NCI-H1092 (cell line): ENCODE data around the gene FATE1.
"Not testable (repeated sequence)": the region's sequence is repeated elsewhere in the genome, so short reads cannot be mapped to it uniquely, and the experiment has no call there.

Experiments
- DNase-seq: peaks from one replicate; lab custom pipeline; 2025; lab: John Stamatoyannopoulos, UW

The FATE1 gene, protein sequence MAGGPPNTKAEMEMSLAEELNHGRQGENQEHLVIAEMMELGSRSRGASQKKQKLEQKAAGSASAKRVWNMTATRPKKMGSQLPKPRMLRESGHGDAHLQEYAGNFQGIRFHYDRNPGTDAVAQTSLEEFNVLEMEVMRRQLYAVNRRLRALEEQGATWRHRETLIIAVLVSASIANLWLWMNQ

GRCh38 chrX:151715752-151716151 is at the start of gene FATE1:
Gene FATE1, plus strand, starts transcription at chrX:151716035. Its CDS starts 85 bp downstream, at chrX:151716120.
- DNase-seq: no peak

DNA sequence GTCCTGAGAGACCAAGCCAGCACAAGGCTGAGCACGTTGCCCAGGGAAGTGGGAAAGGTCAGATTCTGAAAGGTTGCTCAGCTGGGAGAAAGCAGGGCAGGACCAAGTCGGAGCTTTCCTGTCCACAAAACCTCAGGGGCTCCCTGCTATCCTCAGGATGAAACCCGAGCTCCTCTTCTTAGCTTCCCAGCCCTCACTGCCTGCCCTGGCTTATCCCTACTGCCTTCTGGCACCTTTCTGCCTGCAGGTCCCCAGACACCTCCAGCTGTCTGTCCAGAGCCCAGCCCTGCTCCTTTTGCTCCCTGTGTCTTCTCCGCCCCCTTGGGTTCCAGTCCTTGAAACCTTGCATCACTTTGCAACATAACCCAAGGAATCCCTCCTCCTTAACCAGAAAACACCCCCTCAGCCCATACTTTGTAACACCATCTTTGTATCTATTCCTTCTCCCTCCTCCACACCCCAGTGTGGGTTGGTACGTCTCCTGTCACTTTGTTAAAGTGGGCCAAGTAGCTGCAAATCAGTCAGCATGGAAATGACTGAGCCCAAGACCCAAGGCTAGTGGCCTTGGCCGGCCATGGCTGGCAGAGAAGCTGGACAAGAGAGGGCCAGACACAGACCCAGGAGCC is 40.6 kb upstream of the FATE1 start:
- DNase-seq: no peak

- no peak for DNase-seq
Measured at GRCh38 chrX:151676196-151676595, 39.6 kb upstream of the FATE1 start.

DNA sequence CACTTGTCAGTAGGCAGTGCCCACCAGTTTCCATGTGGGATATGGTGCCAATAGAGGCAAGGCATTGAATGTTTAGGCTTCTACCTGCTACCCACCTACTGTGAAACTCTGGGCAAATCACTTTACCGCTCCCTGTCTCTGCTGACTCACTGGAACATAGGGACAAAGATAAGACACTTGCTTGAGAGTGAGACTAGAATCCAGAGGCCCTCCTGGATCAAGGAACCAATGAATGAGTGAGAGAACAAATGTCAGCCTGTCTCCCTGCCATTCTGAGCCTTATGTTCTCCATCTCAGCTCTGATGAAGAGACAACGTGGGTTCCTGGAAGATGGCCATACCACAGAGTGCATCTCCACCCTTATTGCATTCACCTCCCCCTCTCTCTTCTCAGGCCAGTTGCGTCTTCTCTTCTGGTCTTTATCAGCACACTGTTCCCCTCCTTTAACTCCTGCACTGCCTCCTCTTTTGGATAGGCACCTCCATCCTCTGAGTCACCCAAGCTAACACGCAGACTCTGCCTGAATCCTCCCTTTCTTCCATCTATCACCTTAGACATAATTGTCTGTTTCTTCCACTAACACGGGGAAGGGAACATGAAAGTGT is 35.9 kb upstream of the FATE1 start:
- no peak for DNase-seq

DNA sequence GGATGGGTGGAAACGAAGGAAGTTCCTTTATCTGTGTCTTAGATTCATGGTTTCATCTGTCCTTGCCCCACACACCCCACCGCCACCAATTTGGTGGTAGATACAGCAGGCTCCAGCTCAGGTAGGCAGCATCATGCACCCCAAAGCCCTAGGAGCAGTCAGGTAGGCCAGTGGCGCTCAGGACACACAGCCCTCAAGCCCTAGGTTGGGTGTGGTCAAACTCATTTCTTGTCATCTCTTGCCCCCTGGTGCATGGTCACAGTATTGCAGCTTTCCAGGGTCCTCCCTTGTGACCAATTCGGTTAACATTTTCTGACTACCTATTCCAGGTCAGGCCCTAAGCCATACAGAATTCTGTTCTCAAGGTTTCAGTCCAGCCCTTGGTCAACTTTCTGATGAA is 35.0 kb upstream of the FATE1 start:
- DNase-seq: peak; percentile 24

- DNase-seq: no peak
Measured at GRCh38 chrX:151687635-151688034, 28.2 kb upstream of the FATE1 start.

GRCh38 chrX:151688695-151689094 is 27.1 kb upstream of the FATE1 start:
- DNase-seq: no peak

DNA sequence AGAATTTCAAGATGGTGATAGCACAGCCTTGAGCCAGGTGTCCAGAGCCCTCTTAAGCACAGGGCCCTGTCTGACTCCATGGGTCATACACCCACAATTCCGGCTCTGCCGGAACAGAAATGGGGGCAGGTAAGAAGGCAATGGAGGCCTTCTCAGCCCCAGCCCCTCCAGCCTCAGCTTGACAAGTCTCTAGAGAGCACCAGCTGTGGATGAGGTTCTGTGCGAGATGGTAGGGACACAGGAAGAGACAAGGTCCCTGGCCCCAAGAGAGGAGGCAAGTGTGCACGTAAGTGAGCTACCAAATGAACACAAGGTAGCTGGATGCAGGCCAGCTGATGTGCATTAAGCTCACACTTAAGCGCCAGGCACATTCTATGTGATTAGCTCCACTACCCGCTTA is 23.0 kb upstream of the FATE1 start:
- DNase-seq: no peak

DNA sequence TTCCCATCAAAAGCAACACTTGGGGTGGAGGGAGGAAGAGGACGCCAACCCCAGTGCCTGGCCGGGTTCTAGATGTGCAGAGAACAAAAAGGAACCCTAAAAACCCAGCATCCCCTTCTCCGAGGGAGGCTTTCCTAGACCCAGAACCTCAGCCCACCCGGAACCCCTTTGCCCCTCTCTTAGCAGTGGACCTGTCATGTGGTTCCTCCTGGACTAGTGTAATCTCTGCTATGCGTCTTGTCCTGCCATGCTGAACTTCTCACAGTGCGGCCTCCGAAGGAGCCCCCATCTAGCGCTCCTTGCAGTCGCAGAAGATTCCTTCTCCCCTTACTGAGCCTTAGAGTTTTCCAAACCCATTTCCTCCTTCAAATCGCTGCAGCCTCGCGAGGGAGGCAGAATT is 21.7 kb upstream of the FATE1 start:
- no peak for DNase-seq

GRCh38 chrX:151694661-151695582 is 20.9 kb upstream of the FATE1 start, which contains the start of gene PRRG3:
Gene PRRG3, plus strand, starts transcription at chrX:151695458. Its CDS starts 3,357 bp downstream, at chrX:151698815.
- no peak for DNase-seq

GRCh38 chrX:151695583-151696340 is 20.1 kb upstream of the FATE1 start:
- DNase-seq: no peak

DNA sequence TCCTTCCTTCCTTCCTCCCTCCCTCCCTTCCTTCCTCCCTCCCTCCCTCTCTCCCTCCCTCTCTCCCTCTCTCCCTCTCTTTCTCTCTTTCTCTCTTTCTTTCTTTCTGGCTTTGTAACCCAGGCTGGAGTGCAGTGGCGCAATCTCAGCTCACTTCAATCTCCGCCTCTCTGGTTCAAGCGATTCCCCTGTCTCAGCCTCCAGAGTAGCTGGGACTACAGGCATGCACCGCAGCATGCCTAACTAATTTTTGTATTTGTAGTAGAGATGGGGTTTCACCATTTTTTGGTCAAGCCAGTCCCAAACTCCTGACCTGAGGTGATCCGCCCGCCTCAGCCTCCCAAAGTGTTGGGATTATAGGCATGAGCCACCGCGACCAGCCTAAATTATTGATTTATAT is 18.8 kb upstream of the FATE1 start:
- not testable (repeated sequence) for DNase-seq

- DNase-seq: no peak
Measured at GRCh38 chrX:151697522-151697921, 18.3 kb upstream of the FATE1 start.

- DNase-seq: no peak
Measured at GRCh38 chrX:151698485-151698884, 17.4 kb upstream of the FATE1 start.

DNA sequence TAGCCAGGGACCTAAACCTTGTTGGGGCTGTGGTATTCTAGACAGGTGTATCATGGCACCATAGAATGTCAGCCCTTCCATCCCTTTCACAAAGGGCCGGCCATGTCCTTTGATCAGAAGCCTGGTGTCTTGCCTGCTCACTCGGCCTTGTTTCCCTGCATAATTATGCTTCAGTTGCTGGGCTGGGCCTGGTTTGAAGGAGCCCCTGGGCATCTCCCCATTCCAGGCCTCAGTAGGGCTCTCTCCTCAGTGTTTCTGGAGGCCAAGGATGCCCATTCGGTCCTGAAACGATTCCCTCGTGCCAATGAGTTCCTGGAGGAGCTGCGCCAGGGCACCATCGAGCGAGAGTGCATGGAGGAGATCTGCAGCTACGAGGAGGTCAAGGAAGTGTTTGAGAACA is 16.1 kb upstream of the FATE1 start:
- DNase-seq: no peak

DNA sequence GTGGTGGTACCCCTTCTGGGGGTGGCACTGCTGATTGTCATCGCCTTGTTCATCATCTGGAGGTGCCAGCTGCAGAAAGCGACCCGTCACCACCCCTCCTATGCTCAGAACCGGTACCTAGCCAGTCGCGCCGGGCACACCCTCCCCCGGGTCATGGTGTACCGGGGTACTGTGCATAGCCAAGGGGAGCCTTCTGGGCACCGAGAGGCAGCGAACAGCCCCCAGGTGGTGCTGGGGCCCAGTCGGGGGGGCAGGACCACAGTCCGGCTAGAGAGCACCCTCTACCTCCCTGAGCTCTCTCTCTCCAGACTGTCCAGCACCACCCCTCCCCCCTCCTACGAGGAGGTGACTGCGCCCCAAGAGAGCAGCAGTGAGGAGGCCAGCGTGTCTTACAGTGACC is 15.3 kb upstream of the FATE1 start:
- DNase-seq: no peak

DNA sequence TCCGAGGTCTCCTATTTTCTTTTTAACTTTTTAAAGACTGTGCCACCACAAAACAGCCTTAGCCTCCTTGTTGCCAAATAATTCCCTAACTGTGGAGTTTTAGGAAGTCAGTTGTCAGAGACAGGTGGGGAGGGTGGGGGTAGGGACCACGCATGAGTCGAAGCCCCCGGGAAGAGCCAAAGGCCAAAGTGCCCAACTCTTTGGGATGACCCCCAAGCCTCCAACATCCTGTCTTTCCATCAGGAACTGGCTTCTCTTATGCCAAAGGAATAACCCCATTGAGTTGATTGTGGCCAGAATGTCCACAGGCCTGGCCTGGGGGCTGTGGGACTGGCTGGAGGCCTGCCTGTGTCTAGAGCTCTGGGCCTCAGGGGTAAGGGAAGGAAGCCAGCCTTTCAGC is 14.8 kb upstream of the FATE1 start:
- DNase-seq: no peak

DNA sequence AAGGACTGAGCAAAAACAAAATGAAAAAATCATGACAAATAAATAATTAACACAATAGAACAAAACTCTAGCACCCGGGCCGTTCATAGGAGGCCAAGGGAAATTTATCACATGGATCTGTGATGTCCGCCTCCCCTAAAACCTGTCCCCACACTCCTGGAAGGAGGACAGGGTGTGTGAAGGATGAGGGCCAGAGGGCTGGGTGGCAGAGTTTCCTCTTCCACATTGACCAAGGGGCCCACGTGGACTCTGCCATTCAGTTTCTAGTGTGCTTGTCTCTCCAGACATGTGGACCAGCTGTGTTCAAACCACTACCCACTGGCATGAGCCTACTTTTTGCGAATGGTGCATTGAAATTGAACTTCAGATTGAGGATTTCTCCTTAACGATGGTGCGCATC is 14.3 kb upstream of the FATE1 start:
- no peak for DNase-seq

- DNase-seq: no peak
Measured at GRCh38 chrX:151702026-151702714, 13.7 kb upstream of the FATE1 start.

GRCh38 chrX:151702741-151703340 is 13.0 kb upstream of the FATE1 start:
- DNase-seq: no peak

DNA sequence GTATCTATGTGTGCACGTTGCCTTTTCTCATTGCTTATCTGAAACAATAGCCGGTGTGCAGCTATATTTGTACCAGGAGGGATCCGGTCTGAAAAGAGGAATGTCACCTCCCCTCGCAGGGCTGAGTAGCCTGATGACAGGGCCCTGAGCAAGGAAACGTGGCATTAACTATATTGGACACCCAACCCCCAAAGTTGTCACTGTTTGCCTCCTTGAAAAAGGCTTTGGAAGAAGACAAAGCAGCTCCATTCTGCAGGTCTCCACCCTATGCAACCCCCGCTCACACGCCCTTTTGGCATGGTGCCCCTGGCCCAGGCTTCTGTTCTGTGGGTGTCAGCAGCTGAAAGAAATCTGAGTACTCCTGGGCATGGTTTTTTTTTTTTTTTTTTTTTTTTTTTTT is 12.3 kb upstream of the FATE1 start:
- DNase-seq: peak; percentile 60
